Stomach (tissue), 9 donors: ENCODE results near the gene CCDC30. TPM values are rescaled to one million over a fixed set of nuclear protein-coding genes. Genes with fewer than 3 reads are reported as not detected.

Experiments
- DNase-seq, 2 donors: peaks; one replicate each; pipeline versions ENCODE4 v3.0.0 to v3.0.0-alpha.2; 2013 to 2019
- H3K27ac ChIP-seq, 5 donors: fragments of 200-600 bp in 4 of 5; sonication (generic) in 4 of 5; one replicate each; pipeline ENCODE4 v1.5.1; 2013 to 2019; ENCODE audit warnings: mild to moderate bottlenecking in 1 of 5, moderate library complexity in 1 of 5
- H3K27me3 ChIP-seq, 3 donors: fragments of 200-600 bp; sonication (generic); one replicate each; pipeline ENCODE4 v1.5.1; 2017 to 2019; ENCODE audit warnings: mixed run types in 1 of 3
- H3K36me3 ChIP-seq, 4 donors: fragments of 200-600 bp; sonication (generic); 1 replicate in 3 of 4; 2 replicates in 1 of 4; pipeline ENCODE4 v1.5.1; 2016 to 2019
- H3K4me1 ChIP-seq, 4 donors: fragments of 200-600 bp; sonication (generic); one replicate each; pipeline ENCODE4 v1.5.1; 2016 to 2019
- H3K4me3 ChIP-seq, 4 donors: fragments of 200-600 bp; sonication (generic) in 3 of 4; one replicate each; pipeline ENCODE4 v1.5.1; 2016 to 2019; ENCODE audit warnings: mild to moderate bottlenecking in 1 of 4
- H3K9me3 ChIP-seq, 4 donors: fragments of 200-600 bp; sonication (generic); one replicate each; pipeline ENCODE4 v1.5.1; 2016 to 2019
- CTCF ChIP-seq, 7 experiments: fragments of 450-650 bp in 4 of 7; fragments of 200-600 bp in 3 of 7; sonication (generic) in 3 of 7; IDR thresholded peaks; one replicate each; pipeline ENCODE4 v1.5.1; 2016 to 2019; ENCODE audit warnings: antibody characterized with exemption in 7 of 7, control low read depth in 2 of 7, mild to moderate bottlenecking in 1 of 7
- EP300 ChIP-seq: sonication (generic); formaldehyde crosslinking; IDR thresholded peaks from one replicate; pipeline ENCODE4 v1.6.1; 2017; ENCODE audit warnings: antibody characterized with exemption
- POLR2A ChIP-seq, 4 donors: fragments of 450-650 bp; IDR thresholded peaks; one replicate each; pipeline ENCODE4 v1.6.1; 2016; ENCODE audit warnings: antibody characterized with exemption in 4 of 4, control low read depth in 2 of 4, mild to moderate bottlenecking in 1 of 4, moderate library complexity in 1 of 4
- POLR2AphosphoS5 ChIP-seq, 3 donors: sonication (generic); formaldehyde crosslinking; IDR thresholded peaks; one replicate each; pipeline ENCODE4 v1.6.1; 2016; ENCODE audit warnings: antibody characterized with exemption in 3 of 3
- WGBS, 5 donors: extraction: QIAGEN DNeasy Blood & Tissue Kit in 3 of 5; methylation state at CpG; one replicate each; pipeline versions ENCODE4 v1.1.5 to v1.1.7; 2013 to 2018; 5-methylcytosine and 5-hydroxymethylcytosine counted together
- intact Hi-C: fragments of 100-400 bp; cut with DNase I; formaldehyde crosslinking; loops from one replicate; pipeline ENCODE4 v1.15.1; 2023; ENCODE audit warnings: low total_unique reads
- polyA plus RNA-seq, 3 donors: library from polyadenylated mRNA; stranded (reverse); fragments of 200-250 nt; gene quantifications; one replicate each; pipeline ENCODE4 v1.2.3, GENCODE V29; 2013
- total RNA-seq, 5 donors: library from RNA; depleted of rRNA; stranded (reverse); fragments of >200 nt; gene quantifications; one replicate each; pipeline versions ENCODE4 v1.1.0 to v1.2.3, GENCODE V29; 2014 to 2016
- donor health status: healthy with polysubstance abuse.
- donor health status: Bipolar disorder and iron deficiency.
- donor health status: healthy.

Gene CCDC30
- total and polyA plus RNA-seq, 8 donors, result under 0.01 to 2.3 (median 1.0) TPM

GRCh38 chr1:42682739-42683531 lies 219.8 kb downstream of the CCDC30 start:
- peaks cover 56 to 66% (median 64%) of the 10 kb centered on the region in 4 donors for H3K4me1 ChIP-seq
- H3K27ac ChIP-seq, result peak overlapping the region; percentile 93 to 100 (median 93)
- WGBS, 5 donors, result 0% methylated on average over 24 to 97 of the region's 103 CpGs
- peak overlapping the region; percentile 95 to 99 (median 96) for H3K4me3 ChIP-seq
- H3K27me3 ChIP-seq, result no peaks in the 10 kb centered on the region
- intact Hi-C loops, result no loop called here
- H3K9me3 ChIP-seq, result no peaks in the 10 kb centered on the region
- DNase-seq, result peak; percentile 82 to 95
- H3K36me3 ChIP-seq, result peaks cover 0 to 22% (median 2%) of the 10 kb centered on the region in 4 donors
- TF ChIP-seq CTCF (IDR thresholded peaks at IDR 0.05) (no peak), POLR2AphosphoS5 (IDR thresholded peaks at IDR 0.05) (peak; percentile 42 to 89 (median 75)), POLR2A (IDR thresholded peaks at IDR 0.05) (no peak), EP300 (no peak)

GRCh38 chr1:42684139-42684538 lies 221.1 kb downstream of the CCDC30 start:
- H3K4me1 ChIP-seq, result peaks cover 62 to 78% (median 75%) of the 10 kb centered on the region in 4 donors
- H3K27me3 ChIP-seq, result no peaks in the 10 kb centered on the region
- peaks cover 0 to 23% (median 2%) of the 10 kb centered on the region in 4 donors for H3K36me3 ChIP-seq
- H3K4me3 ChIP-seq, result peak overlapping the region; percentile 95 to 99 (median 96)
- peak overlapping the region in 4 of 5 donors; percentile 93 to 100 (median 96) for H3K27ac ChIP-seq
- intact Hi-C loops, result no loop called here
- H3K9me3 ChIP-seq, result no peaks in the 10 kb centered on the region
- WGBS, 5 donors, result 16 to 32% (median 21%) methylated on average over 5 of the region's 5 CpGs
- TF ChIP-seq POLR2AphosphoS5 (IDR thresholded peaks at IDR 0.05) (no peak), EP300 (no peak), CTCF (IDR thresholded peaks at IDR 0.05) (no peak), POLR2A (IDR thresholded peaks at IDR 0.05) (no peak)
- DNase-seq, result peak in 1 of 2 donors; percentile 34

- intact Hi-C loops, result no loop called here
- Histone ChIP-seq H3K27ac (peak overlapping the region in 1 of 5 donors; percentile 19), H3K27me3 (no peaks in the 10 kb centered on the region), H3K4me3 (peak overlapping the region in 1 of 4 donors; percentile 99), H3K4me1 (peaks cover 71 to 84% (median 83%) of the 10 kb centered on the region in 4 donors), H3K36me3 (peaks cover 0 to 23% (median 2%) of the 10 kb centered on the region in 4 donors), H3K9me3 (no peaks in the 10 kb centered on the region)
- no peak for TF ChIP-seq POLR2A (IDR thresholded peaks at IDR 0.05)
- TF ChIP-seq EP300, result no peak
- no peak for TF ChIP-seq POLR2AphosphoS5 (IDR thresholded peaks at IDR 0.05)
- TF ChIP-seq CTCF (IDR thresholded peaks at IDR 0.05), result no peak
- no peak for DNase-seq
- 64 to 75% (median 70%) methylated on average over 4 of the region's 4 CpGs for WGBS, 5 donors
These were observed 223.3 kb downstream of the CCDC30 start for GRCh38 chr1:42686418-42686817.

GRCh38 chr1:42689912-42690311 lies 226.8 kb downstream of the CCDC30 start:
- TF ChIP-seq CTCF (IDR thresholded peaks at IDR 0.05) (no peak), EP300 (no peak), POLR2A (IDR thresholded peaks at IDR 0.05) (no peak), POLR2AphosphoS5 (IDR thresholded peaks at IDR 0.05) (no peak)

More at GRCh38 chr1:42689912-42690311, 226.8 kb downstream of the CCDC30 start:
- H3K27me3 ChIP-seq, result no peaks in the 10 kb centered on the region
- no peak for DNase-seq
- H3K9me3 ChIP-seq, result no peaks in the 10 kb centered on the region
- peaks cover 0 to 18% (median 7%) of the 10 kb centered on the region in 4 donors for H3K36me3 ChIP-seq
- no peak overlapping the region for H3K27ac ChIP-seq
- intact Hi-C loops, result no loop called here
- H3K4me1 ChIP-seq, result peaks cover 71 to 100% (median 95%) of the 10 kb centered on the region in 4 donors
- WGBS, 5 donors, result 61 to 84% (median 77%) methylated on average over 3 of the region's 3 CpGs
- no peak overlapping the region for H3K4me3 ChIP-seq
